ENCODE measurements around the gene TNFSF8. TPM values are rescaled to one million over a fixed set of nuclear protein-coding genes. Genes with fewer than 3 reads are reported as not detected.

Gene TNFSF8
- total and polyA plus RNA-seq, 2 of the 4 experiments (the other 2 are of a cell fraction) = not detected

DNA sequence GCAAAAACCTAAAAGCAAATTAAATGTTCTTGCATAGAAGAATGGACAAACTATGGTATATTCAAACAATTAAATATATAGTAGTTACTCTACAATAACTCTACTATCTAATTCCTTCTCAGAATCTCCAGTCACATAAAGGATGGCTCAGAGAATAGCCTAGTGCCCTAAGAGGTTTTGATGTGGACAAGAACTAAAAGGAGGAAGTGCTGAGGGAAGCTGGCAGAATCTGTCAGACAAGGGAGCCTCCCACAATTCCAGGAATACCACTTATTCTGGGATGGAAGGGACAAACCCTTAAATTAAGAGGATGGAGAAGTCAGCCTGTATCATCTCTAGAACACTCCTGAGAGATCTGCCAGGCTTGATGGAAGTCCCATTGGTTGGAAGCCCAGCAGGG is 30.4 kb downstream of the TNFSF8 start:
- ChIA-PET POLR2A (ENCODE audit: unreplicated experiment) (interaction anchor here (0.6 kb wide), 1 partner anchor 640 kb away, joined by 3 read pairs; no protein-coding TSS in a partner anchor), CTCF (interaction anchor here (1.3 to 1.6 kb wide), 2 partner anchors 11 to 162 kb away, joined by 3 read pairs; no protein-coding TSS in a partner anchor)
- DNase-seq (no peak), ATAC-seq (ENCODE audit: low read depth) (no peak)
- H3K9ac ChIP-seq (ENCODE audit: low read depth, low read length) = no peak overlapping the region
- intact Hi-C loops (cut with micrococcal nuclease) (loop anchor here (5.0 to 10.0 kb wide), 3 partner anchors 43 to 495 kb away; no protein-coding TSS in a partner anchor), dilution Hi-C loops (cut with HindIII; ENCODE audit: low sequenced_read_pairs, unreplicated experiment) (no loop called here), in situ Hi-C loops (cut with MboI; ENCODE audit: low sequenced_read_pairs) (loop anchor here (5.0 to 10.0 kb wide), 2 partner anchors 223 to 495 kb away; no protein-coding TSS in a partner anchor)
- BruUV-seq (replicated peaks) = no TSS peak
- no peaks in the 10 kb centered on the region for H3K9me3 ChIP-seq (ENCODE audit: control insufficient read depth, insufficient read depth, low read length)
- TF ChIP-seq, protein P1, sequence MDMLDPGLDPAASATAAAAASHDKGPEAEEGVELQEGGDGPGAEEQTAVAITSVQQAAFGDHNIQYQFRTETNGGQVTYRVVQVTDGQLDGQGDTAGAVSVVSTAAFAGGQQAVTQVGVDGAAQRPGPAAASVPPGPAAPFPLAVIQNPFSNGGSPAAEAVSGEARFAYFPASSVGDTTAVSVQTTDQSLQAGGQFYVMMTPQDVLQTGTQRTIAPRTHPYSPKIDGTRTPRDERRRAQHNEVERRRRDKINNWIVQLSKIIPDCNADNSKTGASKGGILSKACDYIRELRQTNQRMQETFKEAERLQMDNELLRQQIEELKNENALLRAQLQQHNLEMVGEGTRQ (IDR thresholded peaks at IDR 0.05; ENCODE audit: low read depth, low read length) = no peak
- no peak for TF ChIP-seq RFX5 (IDR thresholded peaks at IDR 0.05; ENCODE audit: low read depth, low read length)
- no peak for TF ChIP-seq RAD21 (IDR thresholded peaks at IDR 0.05; ENCODE audit: low read length)
- TF ChIP-seq CHD1 (IDR thresholded peaks at IDR 0.05; ENCODE audit: low read depth, low read length) = no peak
- H3K18ac ChIP-seq (ENCODE audit: low read depth, low read length) = peak overlapping the region; percentile 92
- peak overlapping the region; percentile 95 for H3K27ac ChIP-seq (ENCODE audit: insufficient read depth, low read length)
- no peaks in the 10 kb centered on the region for H3K79me1 ChIP-seq (ENCODE audit: low read depth in 1 of 2, low read length in 2 of 2)
- H3K56ac ChIP-seq (ENCODE audit: extremely low read depth, insufficient read depth, low read length) = no peak overlapping the region
- H2BK20ac ChIP-seq (ENCODE audit: low read depth, low read length) = peak overlapping the region; percentile 92
- peak overlapping the region; percentile 88 for H2BK5ac ChIP-seq (ENCODE audit: low read depth, low read length, poor library complexity, severe bottlenecking)
- peak overlapping the region; percentile 92 for H3K4ac ChIP-seq (ENCODE audit: low read depth, low read length)
- no peak overlapping the region for H3K4me2 ChIP-seq (ENCODE audit: low read depth, low read length)
- no peaks in the 10 kb centered on the region for H3K27me3 ChIP-seq (ENCODE audit: control insufficient read depth, insufficient read depth, low read length)
- peaks cover 33% of the 10 kb centered on the region for H3K9me1 ChIP-seq (ENCODE audit: insufficient read depth, low read length)
- peaks cover 3% of the 10 kb centered on the region; the same call in 1 of the 2 replicates for H4K20me1 ChIP-seq (ENCODE audit: insufficient read depth, low read length)
- peak overlapping the region; percentile 80 to 87; a peak in 3 of 4 replicates for H4K8ac ChIP-seq (ENCODE audit: low read depth in 2 of 2, low read length in 2 of 2)
- no peak overlapping the region for H3K4me3 ChIP-seq (ENCODE audit: insufficient read depth, low read depth, low read length)
- peaks cover 39% of the 10 kb centered on the region for H3K4me1 ChIP-seq (ENCODE audit: control insufficient read depth, insufficient read depth, low read length)
- peak overlapping the region; percentile 45 for H4K91ac ChIP-seq (ENCODE audit: insufficient read depth, low read depth, low read length)
- no peaks in the 10 kb centered on the region for H3K36me3 ChIP-seq (ENCODE audit: control insufficient read depth, insufficient read depth, low read length)
- peak overlapping the region; percentile 36 for H4K5ac ChIP-seq (ENCODE audit: low read depth, low read length)
- H2AK9ac ChIP-seq (replicated peaks; ENCODE audit: low read depth, low read length, poor library complexity) = no peak overlapping the region
- peak overlapping the region; percentile 26; the same call in 1 of the 2 replicates for H3K23ac ChIP-seq (ENCODE audit: low read depth, low read length)
- H2AK5ac ChIP-seq (ENCODE audit: low read depth, low read length) = peak overlapping the region; percentile 93
- H3K14ac ChIP-seq (replicated peaks; ENCODE audit: low read depth, low read length) = peak overlapping the region; percentile 87; the same call in 1 of the 2 replicates
- peak overlapping the region; percentile 99 for H2BK15ac ChIP-seq (ENCODE audit: low read depth, low read length)
- H2AFZ ChIP-seq (replicated peaks; ENCODE audit: low read length, poor library complexity) = no peak overlapping the region
- peak overlapping the region; percentile 93 for H2BK120ac ChIP-seq (ENCODE audit: low read depth, low read length)

All from IMR-90 (cell line).